ENCODE measurements around the gene UCP3.
"Not testable (repeated sequence)": the region's sequence is repeated elsewhere in the genome, so short reads cannot be mapped to it uniquely, and the experiment has no call there.

The UCP3 gene

DNA sequence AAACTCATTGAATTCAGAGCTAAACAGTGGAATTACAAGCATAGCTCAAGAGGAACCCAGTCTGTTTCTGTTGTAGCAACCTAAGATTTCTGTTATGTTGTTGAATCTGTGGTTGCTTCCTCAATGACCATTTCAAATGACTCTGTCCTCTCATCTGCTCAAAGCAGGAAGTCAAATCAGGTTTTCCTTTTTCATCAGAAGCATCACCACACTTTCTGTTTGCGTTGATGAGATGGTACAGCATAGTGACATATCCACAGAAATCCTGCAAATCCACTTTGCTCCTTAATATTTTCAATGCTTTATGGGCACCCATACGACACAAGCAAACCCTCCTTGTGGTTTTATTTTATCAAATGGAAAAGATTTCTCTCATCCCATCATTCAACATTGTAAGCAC, 13.6 kb downstream of the UCP3 start:
- Histone ChIP-seq H3K4me1 (ENCODE audit: control insufficient read depth, insufficient read depth, low read length) (no peaks in the 10 kb centered on the region), H3K9ac (ENCODE audit: low read depth, low read length) (no peak overlapping the region), H3K9me3 (ENCODE audit: control insufficient read depth, insufficient read depth, low read length) (no peaks in the 10 kb centered on the region), H3K27me3 (ENCODE audit: control insufficient read depth, insufficient read depth, low read length) (no peaks in the 10 kb centered on the region), H3K4me3 (ENCODE audit: low read depth, low read length) (no peak overlapping the region), H3K36me3 (ENCODE audit: control insufficient read depth, insufficient read depth, low read length) (no peaks in the 10 kb centered on the region)

- no peak overlapping the region for H3K9ac ChIP-seq (ENCODE audit: low read depth, low read length)
- H3K4me3 ChIP-seq (ENCODE audit: low read depth, low read length): no peak overlapping the region
- H3K9me3 ChIP-seq (ENCODE audit: control insufficient read depth, insufficient read depth, low read length): no peaks in the 10 kb centered on the region
- no peaks in the 10 kb centered on the region for H3K4me1 ChIP-seq (ENCODE audit: control insufficient read depth, insufficient read depth, low read length)
- H3K27me3 ChIP-seq (ENCODE audit: control insufficient read depth, insufficient read depth, low read length): no peaks in the 10 kb centered on the region
- H3K36me3 ChIP-seq (ENCODE audit: control insufficient read depth, insufficient read depth, low read length): no peaks in the 10 kb centered on the region
Measured at GRCh38 chr11:73991471-73992006, 17.3 kb downstream of the UCP3 start.

DNA sequence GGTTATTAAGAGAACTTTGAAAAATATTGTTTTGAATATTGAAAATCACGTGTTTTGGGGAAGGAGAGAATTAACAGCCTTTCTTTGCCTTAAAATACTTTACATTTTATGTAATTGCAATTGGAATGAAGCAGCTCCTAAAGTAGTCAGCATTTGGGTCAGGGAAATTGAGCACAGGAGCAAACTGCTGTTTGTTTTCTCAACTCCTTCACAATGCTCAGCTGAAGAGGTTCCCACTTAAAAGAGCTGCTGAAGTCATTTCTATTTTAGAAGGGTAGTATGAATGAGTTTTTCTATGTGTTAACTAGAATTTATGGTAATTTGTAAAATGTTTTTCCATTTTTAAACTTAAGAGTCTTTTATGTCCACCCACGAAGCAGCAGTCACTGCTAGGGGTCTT, 18.2 kb downstream of the UCP3 start:
- Histone ChIP-seq H3K9ac (ENCODE audit: low read depth, low read length) (no peak overlapping the region), H3K4me1 (ENCODE audit: control insufficient read depth, insufficient read depth, low read length) (no peaks in the 10 kb centered on the region), H3K27me3 (ENCODE audit: control insufficient read depth, insufficient read depth, low read length) (no peaks in the 10 kb centered on the region), H3K36me3 (ENCODE audit: control insufficient read depth, insufficient read depth, low read length) (no peaks in the 10 kb centered on the region), H3K4me3 (ENCODE audit: low read depth, low read length) (no peak overlapping the region), H3K9me3 (ENCODE audit: control insufficient read depth, insufficient read depth, low read length) (no peaks in the 10 kb centered on the region)

GRCh38 chr11:73989156-73989555, 19.7 kb downstream of the UCP3 start:
- Histone ChIP-seq H3K9me3 (ENCODE audit: control insufficient read depth, insufficient read depth, low read length) (no peaks in the 10 kb centered on the region), H3K4me3 (ENCODE audit: low read depth, low read length) (no peak overlapping the region), H3K36me3 (ENCODE audit: control insufficient read depth, insufficient read depth, low read length) (no peaks in the 10 kb centered on the region), H3K4me1 (ENCODE audit: control insufficient read depth, insufficient read depth, low read length) (no peaks in the 10 kb centered on the region), H3K27me3 (ENCODE audit: control insufficient read depth, insufficient read depth, low read length) (no peaks in the 10 kb centered on the region), H3K9ac (ENCODE audit: low read depth, low read length) (no peak overlapping the region)

GRCh38 chr11:73988227-73988626, 20.7 kb downstream of the UCP3 start:
- no peaks in the 10 kb centered on the region for H3K9me3 ChIP-seq (ENCODE audit: control insufficient read depth, insufficient read depth, low read length)
- H3K36me3 ChIP-seq (ENCODE audit: control insufficient read depth, insufficient read depth, low read length): no peaks in the 10 kb centered on the region
- H3K4me3 ChIP-seq (ENCODE audit: low read depth, low read length): no peak overlapping the region
- H3K27me3 ChIP-seq (ENCODE audit: control insufficient read depth, insufficient read depth, low read length): no peaks in the 10 kb centered on the region
- no peak overlapping the region for H3K9ac ChIP-seq (ENCODE audit: low read depth, low read length)
- H3K4me1 ChIP-seq (ENCODE audit: control insufficient read depth, insufficient read depth, low read length): peaks cover 5% of the 10 kb centered on the region

DNA sequence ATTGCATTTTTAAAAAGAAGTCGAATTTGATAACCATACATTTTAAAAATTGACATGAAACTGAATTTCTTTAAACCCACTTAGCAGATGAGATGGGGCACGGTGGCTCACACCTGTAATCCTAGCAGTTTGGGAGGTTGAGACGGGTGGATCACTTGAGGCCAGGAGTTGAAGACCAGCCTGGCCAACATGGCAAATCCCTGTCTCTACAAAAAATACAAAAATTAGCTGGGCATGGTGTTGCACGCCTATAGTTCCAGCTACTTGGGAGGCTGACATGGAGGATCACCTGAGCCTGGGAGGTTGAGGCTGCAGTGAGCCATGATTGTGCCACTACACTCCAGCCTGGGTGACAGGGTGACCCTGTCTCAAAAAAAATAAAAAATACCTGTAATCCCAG, 23.2 kb downstream of the UCP3 start:
- not testable (repeated sequence) for H3K4me3 ChIP-seq (ENCODE audit: low read depth, low read length); H3K27me3 ChIP-seq (ENCODE audit: control insufficient read depth, insufficient read depth, low read length); H3K9me3 ChIP-seq (ENCODE audit: control insufficient read depth, insufficient read depth, low read length); H3K9ac ChIP-seq (ENCODE audit: low read depth, low read length); H3K36me3 ChIP-seq (ENCODE audit: control insufficient read depth, insufficient read depth, low read length)
- H3K4me1 ChIP-seq (ENCODE audit: control insufficient read depth, insufficient read depth, low read length): peaks cover 10% of the 10 kb centered on the region

- H3K9ac ChIP-seq (ENCODE audit: low read depth, low read length): no peak overlapping the region
- H3K4me1 ChIP-seq (ENCODE audit: control insufficient read depth, insufficient read depth, low read length): peaks cover 19% of the 10 kb centered on the region
- no peaks in the 10 kb centered on the region for H3K27me3 ChIP-seq (ENCODE audit: control insufficient read depth, insufficient read depth, low read length)
- peaks cover 2% of the 10 kb centered on the region for H3K36me3 ChIP-seq (ENCODE audit: control insufficient read depth, insufficient read depth, low read length)
- H3K9me3 ChIP-seq (ENCODE audit: control insufficient read depth, insufficient read depth, low read length): no peaks in the 10 kb centered on the region
- peak overlapping the region; percentile 98 for H3K4me3 ChIP-seq (ENCODE audit: low read depth, low read length)
Measured at GRCh38 chr11:73983741-73984538, 24.9 kb downstream of the UCP3 start.

DNA sequence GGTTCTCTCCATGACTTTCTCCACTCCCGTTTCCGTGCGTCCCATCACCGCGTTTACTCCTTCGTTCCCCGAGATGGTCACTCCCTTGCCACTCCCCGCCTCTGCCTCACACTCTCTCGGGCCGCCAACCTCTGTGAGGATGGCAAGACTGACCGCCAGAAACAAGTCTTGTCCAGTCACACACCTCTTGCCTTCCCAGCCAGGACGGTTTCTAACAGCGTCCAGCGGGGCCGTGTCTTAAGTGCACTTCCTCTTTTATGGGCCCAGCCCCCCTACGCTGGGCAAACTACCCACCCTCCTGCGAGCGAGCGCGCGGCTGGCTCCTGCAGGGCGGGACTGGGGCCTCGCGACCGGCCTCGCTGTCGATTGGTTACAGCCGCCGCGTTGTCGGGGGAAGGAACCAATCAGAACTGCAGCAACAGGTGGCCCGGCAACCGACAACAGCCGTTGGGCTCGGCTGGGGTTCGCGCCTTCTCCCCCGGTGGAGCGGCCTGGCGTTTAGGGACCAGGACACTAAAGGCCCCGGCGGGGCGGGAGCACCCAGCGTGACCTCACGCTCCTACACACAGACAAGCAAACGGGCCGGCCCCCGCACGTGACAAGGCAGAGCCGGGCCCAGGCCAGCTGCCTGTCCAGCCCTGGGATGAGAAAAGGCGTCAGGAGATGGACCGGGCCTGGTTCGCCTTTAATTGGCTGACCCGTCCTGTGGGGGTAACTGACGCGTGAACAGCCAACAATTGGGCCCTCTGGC, 25.7 kb downstream of the UCP3 start:
- Histone ChIP-seq H3K36me3 (ENCODE audit: control insufficient read depth, insufficient read depth, low read length) (peaks cover 9% of the 10 kb centered on the region), H3K9me3 (ENCODE audit: control insufficient read depth, insufficient read depth, low read length) (no peaks in the 10 kb centered on the region), H3K4me1 (ENCODE audit: control insufficient read depth, insufficient read depth, low read length) (peaks cover 19% of the 10 kb centered on the region), H3K9ac (ENCODE audit: low read depth, low read length) (no peak overlapping the region), H3K27me3 (ENCODE audit: control insufficient read depth, insufficient read depth, low read length) (no peaks in the 10 kb centered on the region), H3K4me3 (ENCODE audit: low read depth, low read length) (peak overlapping the region; percentile 98)

DNA sequence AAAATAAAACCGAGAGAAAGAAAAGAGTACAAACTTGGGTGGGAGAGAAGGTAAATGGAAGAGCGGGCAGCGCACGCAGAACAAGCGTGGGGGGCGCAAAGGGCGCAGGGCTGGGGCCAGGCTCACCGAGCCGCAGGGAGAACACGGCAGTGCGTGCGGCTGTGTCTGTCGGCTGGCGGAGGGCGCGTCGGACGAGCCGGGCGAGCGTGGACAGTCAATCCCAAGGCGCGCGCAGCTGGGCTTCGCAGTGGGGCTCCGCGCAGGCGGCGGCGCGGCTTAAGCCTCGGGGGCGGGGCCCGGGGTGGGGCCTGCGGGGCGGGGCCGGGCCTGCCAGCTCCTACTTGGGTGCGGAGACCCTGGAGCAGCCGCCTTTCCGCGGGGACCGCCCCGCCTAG, 26.3 kb downstream of the UCP3 start, which contains the start of gene UCP2:
Gene UCP2, minus strand, starts transcription at position 249 of the 395 bp plus-strand sequence. CDS start 4,465 bp downstream, outside the sequence.
- H3K9me3 ChIP-seq (ENCODE audit: control insufficient read depth, insufficient read depth, low read length): no peaks in the 10 kb centered on the region
- peak within 1 kb of the TSS; percentile 98 for H3K4me3 ChIP-seq (ENCODE audit: low read depth, low read length)
- peak within 1 kb of the TSS; percentile 74 for H3K9ac ChIP-seq (ENCODE audit: low read depth, low read length)
- H3K36me3 ChIP-seq (ENCODE audit: control insufficient read depth, insufficient read depth, low read length): peaks cover 15% of the 10 kb centered on the region
- no peaks in the 10 kb centered on the region for H3K27me3 ChIP-seq (ENCODE audit: control insufficient read depth, insufficient read depth, low read length)
- peaks cover 19% of the 10 kb centered on the region for H3K4me1 ChIP-seq (ENCODE audit: control insufficient read depth, insufficient read depth, low read length)

DNA sequence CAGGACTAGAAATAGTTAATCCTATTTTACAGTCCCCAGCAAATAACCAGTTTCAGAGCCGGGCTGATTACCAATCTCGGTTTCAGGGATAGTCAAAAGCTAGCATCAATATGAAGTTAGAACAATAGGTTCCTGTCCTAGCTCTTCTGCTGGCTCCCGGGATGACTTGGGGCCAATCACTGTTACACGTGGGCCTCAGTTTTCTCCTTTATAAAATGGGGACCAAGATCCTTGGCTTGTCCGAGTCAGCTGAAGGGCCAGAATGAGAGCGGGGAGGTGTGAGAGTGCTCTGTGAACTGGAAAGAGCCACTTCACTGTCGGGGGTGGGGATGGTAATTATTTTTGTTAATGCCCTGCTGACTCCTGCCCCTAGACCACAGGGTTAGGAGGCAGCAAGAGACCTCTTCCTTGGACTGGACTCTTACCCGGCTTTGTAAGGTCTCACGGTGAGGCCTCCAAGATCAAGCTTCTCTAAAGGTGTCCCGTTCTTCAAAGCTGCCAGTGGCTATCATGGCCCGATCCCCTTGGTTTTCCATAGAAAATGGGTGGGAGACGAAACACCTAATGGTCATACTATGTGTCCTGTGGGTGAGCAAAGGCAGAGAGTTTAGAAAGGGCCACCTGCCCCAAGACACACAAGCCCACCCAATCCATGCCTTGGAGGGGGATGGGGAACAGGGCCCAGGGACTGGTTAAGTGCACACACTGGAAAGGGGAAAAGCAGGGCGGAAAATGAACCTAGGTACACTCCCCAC, 27.7 kb downstream of the UCP3 start:
- Histone ChIP-seq H3K4me1 (ENCODE audit: control insufficient read depth, insufficient read depth, low read length) (peaks cover 19% of the 10 kb centered on the region), H3K9me3 (ENCODE audit: control insufficient read depth, insufficient read depth, low read length) (no peaks in the 10 kb centered on the region), H3K36me3 (ENCODE audit: control insufficient read depth, insufficient read depth, low read length) (peaks cover 28% of the 10 kb centered on the region), H3K27me3 (ENCODE audit: control insufficient read depth, insufficient read depth, low read length) (no peaks in the 10 kb centered on the region), H3K4me3 (ENCODE audit: low read depth, low read length) (peak overlapping the region; percentile 98), H3K9ac (ENCODE audit: low read depth, low read length) (no peak overlapping the region)
